ENCODE data around the gene LRRFIP1. TPM values are rescaled to one million over a fixed set of nuclear protein-coding genes. Genes with fewer than 3 reads are reported as not detected.

The LRRFIP1 gene
- total and polyA plus RNA-seq, 2 of the 13 experiments (the other 11 are each of a cell fraction or from before 2014, with no cell fraction given), result 15.9 to 40.5 TPM

GRCh38 chr2:237601453-237602116 is 25.8 kb upstream of the LRRFIP1 start (continued):
- TF ChIP-seq ZBED4 (CRISPR knock-in tag; IDR thresholded peaks at IDR 0.05; ENCODE audit: borderline replicate concordance) (peak; percentile 87), ZMYM4 (CRISPR knock-in tag; IDR thresholded peaks at IDR 0.05) (peak; percentile 59; the same call in 1 of the 2 replicates), REPIN1 (CRISPR knock-in tag; IDR thresholded peaks at IDR 0.05; ENCODE audit: borderline replicate concordance, low read depth) (0 out of 2 replicates have a peak, but pooled peaks have one; percentile 34), ZNF124 (CRISPR knock-in tag; IDR thresholded peaks at IDR 0.05) (peak; percentile 94), HDAC2 (CRISPR knock-in tag; IDR thresholded peaks at IDR 0.05) (peak; percentile 75), ZNF839 (CRISPR knock-in tag; IDR thresholded peaks at IDR 0.05; ENCODE audit: borderline replicate concordance) (peak; percentile 78; the same call in 1 of the 2 replicates), ELF4 (CRISPR knock-in tag; IDR thresholded peaks at IDR 0.05; ENCODE audit: borderline replicate concordance) (no peak), ZNF33B (CRISPR knock-in tag; IDR thresholded peaks at IDR 0.05) (no peak), ZNF333 (CRISPR knock-in tag; IDR thresholded peaks at IDR 0.05; ENCODE audit: borderline replicate concordance) (no peak; the same call in 1 of the 2 replicates), TEAD3 (CRISPR knock-in tag; optimal IDR thresholded peaks at IDR 0.05; ENCODE audit: borderline replicate concordance) (peak; percentile 94), KDM4B (CRISPR knock-in tag; IDR thresholded peaks at IDR 0.05) (no peak), ZNF800 (CRISPR knock-in tag; IDR thresholded peaks at IDR 0.05) (0 out of 2 replicates have a peak, but pooled peaks have one; percentile 51), ZNF512 (CRISPR knock-in tag; IDR thresholded peaks at IDR 0.05) (no peak), MYC (CRISPR knock-in tag; IDR thresholded peaks at IDR 0.05; ENCODE audit: borderline replicate concordance) (peak; percentile 56; the same call in 1 of the 2 replicates), ZNF224 (CRISPR knock-in tag; IDR thresholded peaks at IDR 0.05) (no peak), ARID5B (CRISPR knock-in tag; IDR thresholded peaks at IDR 0.05) (peak; percentile 85), MBNL3 (CRISPR knock-in tag; conservative IDR thresholded peaks at IDR 0.05) (no peak), KAT7 (CRISPR knock-in tag; IDR thresholded peaks at IDR 0.05; ENCODE audit: borderline replicate concordance) (peak; percentile 71)

Measured in HepG2 (cell line).